Suppressor macrophage (primary cell): Measurements from ENCODE around the gene RGR.
A peak's percentile ranks its signal among the peaks of the same experiment; 100 is the strongest.
"Not testable (repeated sequence)": the region's sequence is repeated elsewhere in the genome, so short reads cannot be mapped to it uniquely, and the experiment has no call there.

ENCODE experiments used
- DNase-seq, 4 experiments: peaks; one replicate each; pipeline ENCODE4 v3.0.0-alpha.2; 2020 to 2022

The RGR gene

DNA sequence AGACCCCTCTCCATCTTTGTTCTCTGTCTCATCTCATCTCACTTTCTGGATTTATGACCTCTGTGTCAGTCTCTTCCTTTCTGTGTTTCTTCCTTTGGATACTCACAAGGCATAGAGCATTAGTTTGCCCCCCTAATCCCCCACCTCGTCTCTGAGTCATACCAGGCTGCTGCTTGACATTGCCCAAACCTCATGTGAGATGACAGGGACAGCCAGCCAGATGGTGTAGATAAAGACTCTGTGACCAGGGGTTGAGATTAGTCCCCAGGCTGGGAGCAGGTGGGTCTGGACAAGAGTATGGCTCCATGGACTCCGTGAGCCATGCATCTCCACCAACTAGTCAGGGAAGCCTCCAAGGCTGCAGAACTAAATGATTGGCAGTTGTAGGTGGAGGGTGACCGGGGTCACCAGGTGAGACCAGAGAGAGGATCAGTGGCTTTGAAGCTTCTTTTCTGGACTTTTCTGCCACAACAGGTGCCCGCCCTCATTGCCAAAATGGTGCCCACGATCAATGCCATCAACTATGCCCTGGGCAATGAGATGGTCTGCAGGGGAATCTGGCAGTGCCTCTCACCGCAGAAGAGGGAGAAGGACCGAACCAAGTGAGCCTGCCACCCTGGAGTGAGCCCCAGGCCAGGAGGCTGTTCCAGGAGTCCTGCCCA lies 13.3 kb downstream of the RGR start:
- no peak for DNase-seq

DNA sequence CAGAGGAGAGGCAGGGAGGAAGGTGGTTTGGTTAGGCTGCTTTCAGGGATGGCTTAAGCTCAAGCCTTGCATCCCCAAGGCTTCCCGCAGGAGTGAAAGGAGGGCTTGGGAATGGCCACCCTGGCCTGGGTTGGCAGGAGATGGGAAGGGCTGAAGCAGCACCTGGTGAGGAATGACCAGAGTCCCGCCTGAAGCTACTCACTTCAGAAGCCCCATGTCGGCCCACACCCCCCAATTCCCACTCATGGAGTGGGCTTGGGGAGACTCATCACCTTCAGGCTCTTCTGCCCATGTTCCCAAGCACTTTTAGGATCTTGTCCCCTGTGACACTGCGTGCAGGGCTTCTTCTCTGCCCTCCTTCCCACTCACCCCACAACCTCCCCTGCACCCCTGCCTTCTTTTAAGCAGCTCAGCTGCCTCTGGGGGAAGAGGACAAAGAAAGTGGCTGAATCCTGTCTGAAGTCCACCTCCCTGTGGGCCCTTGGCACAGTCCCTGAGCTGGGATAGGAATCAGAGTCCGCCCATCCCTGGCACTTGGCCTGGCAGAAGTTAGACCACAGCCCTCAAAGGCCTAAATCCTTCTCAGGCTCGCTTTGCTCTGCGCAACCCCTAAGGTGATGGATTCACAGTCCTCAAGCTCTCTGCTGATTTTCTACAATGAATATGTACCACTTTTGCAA lies 16.5 kb downstream of the RGR start:
- DNase-seq = no peak

DNA sequence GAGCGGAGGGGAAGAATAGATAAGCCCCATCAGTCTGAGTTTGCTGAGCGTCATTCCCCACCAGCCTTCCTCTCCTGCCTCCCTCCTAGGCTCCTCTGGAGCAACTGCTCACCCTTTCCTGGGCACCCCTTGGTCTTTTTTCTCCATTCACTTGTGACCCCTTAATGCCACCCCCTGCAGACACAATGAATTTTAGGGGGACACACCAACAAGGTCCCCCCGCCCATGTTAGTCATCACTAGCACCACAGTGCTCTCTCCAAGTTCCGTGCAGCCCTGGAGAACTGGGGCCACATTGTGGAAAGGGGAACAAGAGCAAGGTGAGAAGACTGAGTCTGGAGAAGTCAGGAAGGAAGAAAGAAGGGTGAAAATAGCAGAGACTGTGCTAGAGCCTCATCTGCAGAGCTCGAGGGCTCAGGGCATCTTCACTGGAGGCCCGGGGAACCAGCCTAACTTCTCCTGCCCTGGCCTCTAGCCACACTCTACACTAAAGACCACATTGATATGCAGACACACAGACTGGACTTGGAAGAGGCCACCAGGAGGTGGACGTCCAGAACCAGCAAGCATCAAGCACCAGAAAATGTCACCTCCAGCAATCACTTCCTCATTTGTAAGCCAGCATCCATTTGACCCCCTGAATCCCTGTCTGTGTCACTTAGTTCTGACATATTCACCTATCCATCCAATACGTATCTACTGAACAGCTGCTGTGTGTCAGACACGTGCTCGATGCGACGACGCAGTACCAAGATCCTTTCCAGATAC lies 17.5 kb downstream of the RGR start:
- no peak for DNase-seq

DNA sequence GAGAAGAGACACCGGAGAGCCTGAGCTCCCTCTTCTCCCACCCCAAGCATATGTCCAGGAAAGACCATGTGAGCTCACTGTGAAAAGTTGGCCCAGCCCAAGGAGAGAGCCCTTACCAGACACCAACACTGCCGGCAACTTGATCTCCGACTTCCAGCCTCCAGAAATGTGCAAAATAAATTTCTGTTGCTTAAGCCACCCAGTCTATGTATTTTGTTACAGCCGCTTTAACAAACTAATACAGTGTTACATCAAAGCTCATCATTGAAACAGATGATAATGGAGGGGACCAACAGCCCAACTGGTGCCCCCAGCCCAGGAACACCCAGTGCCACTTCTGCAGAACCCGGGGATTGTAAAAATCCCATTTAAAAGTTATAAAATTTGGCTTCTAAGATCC lies 18.9 kb downstream of the RGR start:
- no peak for DNase-seq

DNA sequence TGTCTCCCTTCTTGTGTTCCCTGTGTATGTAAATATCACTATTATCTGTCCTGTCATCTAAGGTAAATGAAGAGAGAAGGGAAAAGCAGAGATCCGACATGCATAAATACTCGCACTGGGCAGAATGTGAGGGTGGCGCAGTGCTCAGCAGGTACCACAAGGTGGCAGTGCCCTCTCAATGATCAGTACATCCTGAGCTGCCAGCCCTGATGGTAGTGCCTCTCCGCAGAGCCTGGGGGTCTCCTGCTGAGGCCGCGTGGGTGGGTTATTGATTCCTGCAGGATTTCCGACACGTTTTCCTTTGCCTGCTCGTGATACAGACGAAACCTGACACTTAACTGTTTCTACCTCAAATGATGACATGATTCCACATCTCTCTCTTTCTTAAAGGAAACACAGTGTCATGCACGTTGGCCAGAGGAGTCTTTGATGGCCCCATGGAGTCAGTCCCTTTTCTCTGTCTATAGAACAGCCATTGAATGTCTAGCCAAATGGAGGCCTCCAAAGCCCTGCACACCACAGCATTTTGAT lies 19.8 kb downstream of the RGR start:
- DNase-seq = peak; percentile 64 to 76 (median 72)

DNA sequence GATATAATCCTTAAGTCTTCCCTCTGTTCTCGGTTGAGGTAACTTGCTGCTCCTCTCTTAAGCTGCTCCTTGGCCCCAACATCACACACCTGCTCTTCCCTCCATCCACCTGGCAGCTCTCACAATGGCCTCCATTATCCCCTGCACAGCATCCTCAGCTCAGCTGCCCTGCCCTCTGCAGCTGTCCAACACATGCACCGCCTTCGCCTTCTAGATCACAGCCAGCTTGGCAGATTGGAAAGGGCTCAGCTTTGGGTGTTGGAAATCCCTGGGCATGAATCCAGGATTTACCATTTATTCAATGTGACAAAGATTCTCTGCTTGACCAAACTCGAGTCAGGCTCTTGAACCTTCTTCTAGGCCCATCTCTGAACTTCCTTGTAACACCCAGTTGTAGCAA lies 20.6 kb downstream of the RGR start:
- DNase-seq = no peak

DNA sequence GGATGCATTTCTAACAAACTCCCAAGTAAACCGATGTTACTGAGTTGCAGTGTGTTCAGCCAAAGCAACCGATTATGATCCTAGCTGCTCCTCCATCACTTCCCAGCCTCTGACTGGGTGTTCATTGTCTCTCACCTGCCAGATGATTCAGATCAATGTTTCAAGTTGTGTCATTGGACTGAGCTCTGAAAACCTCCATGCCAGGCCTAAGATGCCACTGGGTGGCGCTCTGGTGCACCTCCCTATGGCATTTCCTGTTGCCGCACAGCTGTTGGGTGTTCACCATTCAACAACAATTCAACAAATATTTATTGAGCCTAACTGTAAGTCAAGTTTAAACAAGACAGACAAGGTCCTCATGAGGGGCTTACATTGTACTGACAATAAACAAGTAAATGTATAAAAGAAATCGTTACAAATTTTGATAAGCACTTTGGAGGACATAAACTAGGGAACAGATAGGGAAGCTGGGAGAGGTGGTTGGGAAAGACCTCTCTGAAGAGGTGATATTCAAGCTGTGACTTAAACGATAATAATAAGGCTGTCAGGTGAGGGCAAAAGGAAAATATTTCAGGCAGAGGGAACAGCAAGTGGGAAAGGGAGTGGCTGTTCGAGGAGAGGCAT lies 22.8 kb downstream of the RGR start:
- peak; percentile 60 to 77 (median 63) for DNase-seq

DNA sequence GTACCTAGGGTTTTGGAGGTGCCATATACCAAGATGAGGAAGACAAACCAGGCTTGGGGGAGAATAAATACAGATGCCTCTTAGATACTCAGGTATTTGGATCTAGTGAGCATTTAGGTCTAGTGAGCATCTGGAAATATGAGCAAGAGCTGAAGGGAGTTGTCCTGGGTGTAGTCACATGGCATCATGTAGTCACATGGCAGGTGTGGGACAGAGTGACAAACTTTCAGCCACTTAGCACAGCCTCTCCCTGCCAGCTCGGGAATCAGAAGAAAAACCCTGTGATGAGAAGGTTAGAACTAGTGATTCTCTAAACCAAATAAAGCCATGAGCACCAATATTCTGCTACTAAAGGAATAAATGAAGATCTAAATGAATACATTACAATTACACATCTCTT lies 24.3 kb downstream of the RGR start:
- DNase-seq = no peak

DNA sequence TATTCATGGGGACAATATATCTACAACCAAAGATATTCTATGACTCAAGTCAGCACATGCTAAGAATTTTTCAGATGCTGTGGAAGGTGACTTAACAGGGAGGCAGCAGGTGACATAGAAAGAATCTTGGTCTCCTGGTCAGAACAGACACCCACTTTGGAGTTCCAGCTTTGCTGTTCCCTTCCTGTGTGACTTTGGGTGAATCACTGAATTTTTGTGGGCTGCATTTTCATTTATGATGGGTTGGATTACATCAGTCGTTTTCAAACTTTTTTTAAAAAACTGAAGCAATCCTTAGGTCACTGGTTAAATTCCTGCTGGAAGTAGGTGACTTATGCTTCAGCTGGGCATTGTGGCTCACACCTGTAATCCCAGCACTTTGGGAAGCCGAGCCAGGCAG lies 24.9 kb downstream of the RGR start:
- DNase-seq = peak in 1 of 4 experiments; percentile 7

DNA sequence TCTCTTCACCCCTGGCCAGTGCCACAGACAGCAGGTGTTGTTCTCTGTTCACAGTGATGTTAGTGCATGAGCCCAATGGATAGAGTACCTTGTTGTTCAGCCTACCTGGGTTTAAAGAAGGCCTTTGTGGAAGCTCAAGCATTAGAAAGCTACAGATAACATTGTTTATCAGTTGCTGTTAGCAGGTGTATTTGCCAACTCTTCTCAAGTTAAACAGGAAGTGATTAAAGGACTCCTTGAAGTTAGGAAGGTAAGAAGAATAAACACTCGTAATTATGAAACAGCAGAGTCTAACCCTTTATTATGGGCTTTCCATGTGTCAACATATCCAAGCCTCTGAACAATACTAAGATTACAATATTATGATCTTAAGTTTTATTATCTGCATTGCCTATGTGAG lies 25.9 kb downstream of the RGR start:
- DNase-seq = no peak

DNA sequence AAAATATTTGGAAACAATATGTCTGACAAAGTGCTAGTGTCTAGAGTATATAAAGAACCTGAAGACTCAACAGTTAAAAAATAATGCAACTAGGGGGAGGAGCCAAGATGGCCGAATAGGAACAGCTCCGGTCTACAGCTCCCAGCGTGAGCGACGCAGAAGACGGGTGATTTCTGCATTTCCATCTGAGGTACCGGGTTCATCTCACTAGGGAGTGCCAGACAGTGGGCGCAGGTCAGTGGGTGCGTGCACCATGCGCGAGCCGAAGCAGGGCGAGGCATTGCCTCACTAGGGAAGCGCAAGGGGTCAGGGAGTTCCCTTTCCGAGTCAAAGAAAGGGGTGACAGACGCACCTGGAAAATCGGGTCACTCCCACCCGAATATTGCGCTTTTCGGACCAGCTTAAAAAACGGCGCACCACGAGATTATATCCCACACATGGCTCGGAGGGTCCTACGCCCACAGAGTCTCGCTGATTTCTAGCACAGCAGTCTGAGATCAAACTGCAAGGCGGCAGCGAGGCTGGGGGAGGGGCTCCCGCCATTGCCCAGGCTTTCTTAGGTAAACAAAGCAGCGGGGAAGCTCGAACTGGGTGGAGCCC lies 35.1 kb downstream of the RGR start:
- DNase-seq = not testable (repeated sequence)

DNA sequence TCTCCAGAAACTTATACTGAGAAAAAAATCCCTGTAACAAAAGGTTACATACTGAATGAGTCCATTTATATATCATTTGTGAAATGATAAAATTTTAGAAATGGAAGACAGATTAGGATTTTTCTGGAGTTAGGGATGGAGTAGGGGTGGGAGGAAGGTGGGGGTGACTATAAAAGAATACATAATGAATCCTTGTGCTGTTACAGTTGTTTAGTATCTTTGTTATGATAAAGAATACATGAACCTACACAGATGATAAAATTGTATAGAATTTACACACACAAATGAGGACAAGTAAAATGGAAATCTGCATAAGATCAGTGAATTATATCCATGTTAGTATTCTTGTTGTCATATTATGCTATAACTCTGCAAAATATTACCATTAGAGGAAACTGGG lies 41.8 kb downstream of the RGR start:
- DNase-seq = no peak

DNA sequence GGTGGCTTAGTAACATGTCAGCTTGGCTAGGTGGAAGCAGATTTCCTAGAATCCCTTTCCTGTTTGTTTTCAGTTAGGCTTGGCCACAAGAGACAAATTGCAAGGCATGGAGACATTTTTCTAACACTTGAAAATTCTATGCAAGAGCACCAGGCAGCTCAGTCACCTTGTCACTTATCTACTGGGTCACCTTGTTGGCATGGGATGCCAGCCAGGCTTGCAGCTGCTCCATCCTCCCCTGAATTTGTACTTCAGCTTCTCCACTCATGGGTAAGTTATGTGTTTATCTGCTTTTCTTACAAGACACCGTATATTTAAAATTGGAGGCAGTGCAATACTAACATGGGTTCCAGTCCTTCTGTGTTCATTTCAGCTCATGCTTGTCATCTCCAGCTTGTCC lies 43.3 kb downstream of the RGR start:
- DNase-seq = no peak

DNA sequence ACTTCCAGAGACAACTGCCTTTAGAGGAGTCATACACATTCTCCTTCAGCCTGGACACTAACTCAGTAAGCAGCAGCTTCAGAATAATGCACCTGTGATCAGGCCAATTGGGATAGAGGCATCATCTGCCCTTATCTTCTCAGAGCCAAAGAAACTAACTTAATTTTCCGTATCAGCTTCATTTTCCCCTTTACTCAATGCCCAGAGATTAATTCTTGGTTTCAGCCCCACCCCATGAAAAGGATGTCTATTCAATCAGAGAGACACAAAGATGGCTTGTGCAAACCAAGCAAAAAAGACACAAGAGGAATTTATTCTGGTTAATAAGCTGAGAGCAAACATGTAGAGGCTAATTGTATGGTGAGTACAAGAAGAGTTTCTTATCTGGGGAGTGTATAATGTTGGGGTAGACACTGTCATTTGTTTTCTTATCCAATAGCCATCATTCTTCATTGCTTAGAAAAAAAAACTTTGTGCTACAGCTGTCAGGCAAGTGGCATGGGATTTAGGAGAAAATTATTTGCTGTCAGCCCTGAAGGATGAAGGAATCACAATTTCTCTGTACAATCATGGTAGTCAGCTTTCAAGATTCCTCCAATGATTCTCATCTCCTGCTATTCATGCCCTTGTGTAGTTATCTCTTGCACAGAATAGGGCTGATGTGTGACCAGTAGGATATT lies 44.8 kb downstream of the RGR start:
- no peak for DNase-seq

DNA sequence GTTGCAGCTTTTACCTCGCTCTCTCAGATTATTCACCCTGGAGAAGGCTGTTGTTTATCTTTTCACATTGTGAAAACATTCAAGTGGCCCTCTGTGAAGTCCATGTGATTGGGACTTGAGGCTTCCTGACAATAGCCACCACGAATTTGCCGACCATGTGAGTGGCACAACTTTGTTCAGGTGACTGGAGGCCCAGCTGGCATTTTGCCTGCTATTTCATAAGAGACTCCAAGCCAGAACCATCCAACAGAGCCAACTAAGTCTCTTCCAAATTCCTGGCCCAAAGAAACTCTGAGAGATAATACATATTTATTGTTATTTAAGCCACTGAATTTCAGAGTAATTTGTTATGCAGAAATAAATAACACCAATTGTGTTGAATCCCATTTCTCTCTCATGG lies 45.4 kb downstream of the RGR start:
- DNase-seq = no peak

DNA sequence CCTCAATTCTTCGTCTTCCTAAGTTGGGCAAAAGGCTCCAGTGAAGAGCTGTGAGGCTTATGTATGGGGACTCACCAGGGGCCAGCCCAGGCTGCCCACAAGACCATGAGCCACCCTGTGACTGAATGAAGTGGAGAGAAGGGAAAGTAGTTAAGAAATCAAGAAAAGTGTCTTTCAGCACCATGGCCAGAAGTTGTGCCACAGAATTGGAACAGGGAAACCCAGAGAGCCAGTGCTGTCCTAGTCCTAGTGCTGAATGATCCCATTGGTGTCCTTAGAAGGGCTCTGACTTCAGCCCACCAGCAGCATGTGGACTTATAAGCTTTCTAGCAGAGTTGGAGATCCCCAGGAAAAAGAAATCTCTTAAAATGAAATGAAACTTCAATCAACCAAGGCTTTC lies 46.5 kb downstream of the RGR start:
- peak; percentile 30 to 54 (median 47) for DNase-seq

DNA sequence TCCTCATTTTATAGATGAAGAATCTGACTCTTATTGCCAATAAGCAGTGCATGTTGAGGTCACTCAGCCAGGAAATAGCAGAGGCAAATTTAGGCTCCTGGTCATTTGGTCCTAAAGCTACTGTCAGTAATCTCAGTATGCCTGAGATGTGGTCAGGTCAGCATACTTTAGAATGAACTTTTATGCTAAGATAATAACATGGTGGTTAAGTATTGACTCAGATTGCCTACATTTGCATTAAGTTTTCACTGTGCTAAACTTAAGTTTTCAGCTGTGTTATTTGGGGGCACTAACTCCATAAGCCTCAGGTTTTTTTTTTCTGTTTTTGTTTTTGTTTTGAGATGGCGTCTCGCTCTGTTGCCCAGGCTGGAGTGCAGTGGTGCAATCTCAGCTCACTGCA lies 47.6 kb downstream of the RGR start:
- no peak for DNase-seq

DNA sequence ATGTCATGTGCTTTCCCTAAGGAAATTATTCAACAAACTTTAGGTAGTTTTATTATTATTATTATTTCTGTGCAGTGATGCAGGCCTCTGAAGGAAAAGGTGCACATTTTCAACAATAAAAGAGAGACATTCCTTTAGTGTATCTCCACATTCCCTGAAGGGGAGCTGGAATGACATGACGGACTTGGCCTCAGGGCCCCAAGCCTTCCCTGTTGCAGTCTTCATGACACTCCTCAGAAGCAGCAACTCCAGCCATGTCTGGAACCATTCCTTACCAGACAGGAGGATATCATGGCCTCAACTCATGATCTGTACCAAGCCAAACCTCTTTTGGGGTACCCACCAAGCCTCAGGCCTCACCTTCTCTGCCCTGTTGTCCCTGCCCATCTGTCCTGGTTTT lies 48.3 kb downstream of the RGR start:
- DNase-seq = no peak

DNA sequence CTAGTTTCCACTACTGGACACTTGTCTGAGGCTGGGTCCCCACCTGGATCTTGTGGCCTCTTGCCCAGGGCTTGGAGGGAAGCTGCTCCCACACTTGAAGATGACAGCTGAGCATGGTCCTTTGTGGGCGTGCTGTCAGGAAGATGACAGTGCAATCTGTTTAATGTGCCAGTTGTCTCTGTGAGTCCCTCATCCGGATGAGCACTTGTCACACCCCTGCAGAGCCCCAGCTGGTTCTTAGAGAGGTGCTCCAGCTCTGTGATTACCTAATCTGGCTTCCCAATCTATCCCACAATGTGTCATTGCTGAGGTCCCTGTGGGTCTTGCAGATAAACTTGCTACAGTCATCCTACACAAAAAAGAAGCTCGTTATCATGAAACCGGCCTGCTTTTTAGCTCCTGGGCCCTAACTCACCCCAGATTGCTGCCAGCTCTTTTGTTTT lies 48.7 kb downstream of the RGR start:
- peak; percentile 71 to 89 (median 80) for DNase-seq

DNA sequence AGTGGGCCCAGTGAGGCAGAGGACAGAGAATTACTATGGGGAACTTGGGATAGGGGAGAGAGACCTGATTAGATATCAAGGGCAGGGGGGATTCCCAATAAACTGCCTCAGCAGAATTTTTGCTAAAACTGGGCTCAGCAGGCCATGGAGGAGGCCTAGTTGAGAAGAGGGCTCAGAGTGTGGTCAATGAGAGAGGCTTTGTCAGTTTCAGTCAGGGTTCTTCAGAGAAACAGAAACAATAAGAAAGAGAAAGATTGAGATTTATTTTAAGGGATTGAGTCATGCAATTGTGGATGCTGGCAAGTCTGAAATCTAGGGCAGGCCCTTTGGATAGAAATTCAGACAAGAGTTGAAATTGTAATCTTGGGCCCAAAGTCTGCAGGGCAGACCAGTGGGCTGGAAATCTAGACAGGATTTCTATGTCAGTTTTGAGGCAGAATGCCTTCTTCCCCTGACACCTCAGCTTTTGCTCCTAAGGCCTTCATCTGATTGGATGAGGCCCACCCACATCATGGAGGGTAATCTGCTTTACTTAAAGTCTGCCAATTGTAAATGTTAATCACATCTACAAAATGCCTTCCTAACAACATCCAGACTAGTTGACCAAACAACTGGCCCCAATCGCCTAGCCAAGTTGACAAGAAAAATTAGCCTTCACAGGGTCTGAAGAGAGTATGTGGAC lies 50.1 kb downstream of the RGR start:
- no peak for DNase-seq
